Measurements from ENCODE around the gene DNAJC11.
"Not testable (repeated sequence)": the region's sequence is repeated elsewhere in the genome, so short reads cannot be mapped to it uniquely, and the experiment has no call there.

The DNAJC11 gene

DNA sequence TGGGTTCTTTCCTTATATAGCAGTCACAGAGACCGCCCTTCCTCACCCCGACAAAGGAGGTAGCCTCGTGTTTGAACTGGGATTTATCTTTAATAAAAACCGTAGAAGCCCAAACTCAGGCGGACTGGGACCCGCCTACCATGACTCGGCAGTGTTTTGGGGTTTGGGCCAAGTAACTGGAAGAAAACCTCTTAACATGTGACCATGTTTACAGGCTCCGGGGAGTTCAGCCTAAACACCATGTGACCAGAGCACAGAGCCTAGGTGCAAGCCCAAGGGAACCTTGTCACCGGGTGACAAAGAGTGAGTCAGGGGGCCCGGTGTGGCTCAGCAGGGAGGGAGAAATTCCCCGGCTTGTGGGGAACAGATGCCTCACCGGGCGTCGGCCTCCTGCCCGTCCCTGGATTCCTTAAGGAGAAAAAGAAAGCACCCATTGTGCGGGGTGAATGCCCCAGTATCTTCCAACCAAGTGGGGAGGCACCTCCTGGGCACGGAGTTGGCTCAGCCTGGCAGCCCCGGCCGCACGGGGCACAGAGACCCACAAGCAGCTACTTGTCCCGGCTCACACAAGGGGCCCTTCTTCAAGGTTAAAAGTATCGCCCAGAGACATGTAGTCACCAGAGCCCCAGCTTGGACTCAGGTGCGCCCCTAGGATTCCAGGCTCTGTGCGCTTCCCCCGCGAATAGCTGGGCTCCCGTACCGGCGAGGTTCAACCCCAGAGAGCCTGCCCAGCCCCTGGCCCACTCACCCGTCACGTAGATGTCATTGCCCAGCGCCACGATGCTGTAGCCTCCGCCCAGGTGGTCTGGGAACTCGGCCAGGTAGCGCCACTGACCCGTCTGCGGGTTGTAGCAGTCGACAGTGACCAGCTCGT, 100.3 kb downstream of the DNAJC11 start:
- H3K36me3 Mint-ChIP-seq (ENCODE audit: insufficient read depth): peaks cover 49% of the 10 kb centered on the region
- H3K4me1 Mint-ChIP-seq (ENCODE audit: low read depth in 2 of 2): peaks cover 26 to 39% of the 10 kb centered on the region in 2 donors
- ATAC-seq (replicated peaks) (peak; percentile 50), DNase-seq (peak; percentile 54 to 59 (median 59))
- H3K9me3 Mint-ChIP-seq: no peaks in the 10 kb centered on the region
- peak overlapping the region; percentile 94 to 96 for H3K4me3 Mint-ChIP-seq
- peak overlapping the region; percentile 92 to 98 for H3K27ac Mint-ChIP-seq
- H3K27me3 Mint-ChIP-seq: no peaks in the 10 kb centered on the region

DNA sequence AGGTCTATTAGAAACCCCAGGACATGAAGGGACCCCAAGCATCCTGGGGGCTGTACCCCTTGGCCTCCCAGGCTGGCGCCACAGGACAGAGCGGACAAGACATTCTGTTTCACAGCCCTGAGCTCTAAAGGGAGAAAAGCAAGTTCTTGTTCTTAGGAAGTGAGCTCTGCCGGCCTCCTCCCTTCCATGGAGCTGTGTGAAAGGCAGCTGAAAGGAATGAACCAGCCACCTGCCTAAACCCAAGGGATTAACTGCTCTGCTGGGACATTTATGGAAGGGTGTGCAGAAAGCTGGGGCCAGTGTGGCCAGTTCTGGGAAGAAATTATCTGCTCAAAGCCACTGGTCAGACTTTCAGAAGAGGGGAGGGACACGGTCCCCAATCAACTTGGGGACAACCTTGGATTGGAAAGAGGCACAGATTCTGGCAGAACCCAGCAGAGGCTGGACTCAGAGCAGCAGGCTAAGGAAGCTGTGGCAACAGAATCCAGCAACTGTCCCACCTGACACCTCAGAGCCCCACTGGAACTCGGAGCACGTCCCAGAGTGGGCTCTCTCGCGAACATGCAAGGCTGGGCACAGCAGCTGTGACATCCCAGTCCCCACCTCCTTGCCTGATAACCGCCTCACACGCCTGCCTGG, 101.1 kb downstream of the DNAJC11 start:
- Mint-ChIP-seq H3K4me1 (ENCODE audit: low read depth in 2 of 2) (peaks cover 34 to 44% of the 10 kb centered on the region in 2 donors), H3K9me3 (no peaks in the 10 kb centered on the region), H3K36me3 (ENCODE audit: insufficient read depth) (peaks cover 56% of the 10 kb centered on the region), H3K27ac (peak overlapping the region; percentile 92 to 98), H3K4me3 (peak overlapping the region; percentile 94 to 96), H3K27me3 (no peaks in the 10 kb centered on the region)
- no peak for ATAC-seq (replicated peaks)
- no peak for DNase-seq

DNA sequence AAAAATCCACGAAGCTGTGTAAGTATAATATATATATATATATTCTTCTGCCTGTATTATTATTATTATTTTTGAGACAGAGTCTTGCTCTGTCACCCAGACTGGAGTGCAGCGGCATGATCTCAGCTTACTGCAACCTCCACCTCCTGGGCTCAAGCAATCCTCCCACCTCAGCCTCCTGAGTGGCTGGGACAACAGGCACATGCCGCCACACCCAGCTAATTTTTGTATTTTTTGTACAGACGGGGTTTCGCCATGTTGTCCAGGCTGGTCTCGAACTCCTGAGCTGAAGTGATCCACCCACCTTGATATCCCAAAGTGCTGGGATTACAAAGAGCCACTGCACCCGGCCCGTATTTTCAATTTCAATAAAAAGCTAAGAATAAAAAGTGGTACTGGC, 101.6 kb downstream of the DNAJC11 start:
- Mint-ChIP-seq H3K4me3 (peak overlapping the region; percentile 94 to 96), H3K36me3 (ENCODE audit: insufficient read depth) (peaks cover 62% of the 10 kb centered on the region), H3K27ac (peak overlapping the region; percentile 92 to 98), H3K4me1 (ENCODE audit: low read depth in 2 of 2) (peaks cover 37 to 45% of the 10 kb centered on the region in 2 donors)
- DNase-seq; ATAC-seq (replicated peaks); H3K27me3 Mint-ChIP-seq; H3K9me3 Mint-ChIP-seq: not testable (repeated sequence)

DNA sequence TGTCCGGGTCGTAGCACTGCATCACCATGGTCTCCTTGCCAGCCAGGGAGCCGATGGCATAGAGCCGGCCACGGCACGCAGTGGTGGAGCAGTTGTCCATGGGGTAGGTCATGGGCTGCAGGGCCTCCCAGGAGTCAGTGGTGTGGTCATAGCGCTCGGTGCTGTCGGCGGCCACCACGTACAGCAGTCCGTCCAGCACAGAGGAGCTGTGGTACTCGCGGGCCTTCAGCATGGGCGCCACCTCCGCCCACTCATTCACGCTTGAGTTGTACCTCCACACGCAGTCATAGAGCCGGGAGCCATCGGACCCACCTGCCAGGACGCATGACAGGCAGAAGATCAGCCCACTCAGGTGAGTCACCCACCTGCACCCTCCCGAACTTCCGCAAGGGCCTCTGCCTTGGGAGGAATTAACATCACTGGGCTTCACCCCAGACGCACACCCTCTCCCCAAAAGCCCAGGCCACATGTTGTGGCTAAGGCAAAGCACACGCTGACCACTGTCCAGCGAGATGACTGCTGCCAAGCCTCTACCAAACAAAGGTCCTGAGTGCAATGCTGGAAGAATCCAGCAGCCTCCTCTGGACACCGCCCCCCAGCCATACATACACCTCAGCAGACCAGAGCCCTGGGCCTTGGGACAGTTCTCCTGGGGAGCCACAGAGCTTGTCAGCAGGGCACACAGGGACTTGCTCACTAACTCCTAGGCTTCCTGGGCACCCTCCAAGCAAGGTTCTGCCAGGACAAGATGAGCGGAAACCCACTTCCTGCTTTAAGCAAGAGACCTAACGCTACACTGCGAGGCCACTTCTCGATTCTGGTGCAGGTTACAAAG, 102.3 kb downstream of the DNAJC11 start:
- Mint-ChIP-seq H3K27ac (peak overlapping the region; percentile 92 to 98), H3K9me3 (no peaks in the 10 kb centered on the region), H3K27me3 (no peaks in the 10 kb centered on the region), H3K36me3 (ENCODE audit: insufficient read depth) (peaks cover 68% of the 10 kb centered on the region), H3K4me3 (peak overlapping the region; percentile 94 to 96), H3K4me1 (ENCODE audit: low read depth in 2 of 2) (peaks cover 37 to 45% of the 10 kb centered on the region in 2 donors)
- peak; percentile 12 for ATAC-seq (replicated peaks)
- DNase-seq: peak; percentile 33 to 45 (median 42)

DNA sequence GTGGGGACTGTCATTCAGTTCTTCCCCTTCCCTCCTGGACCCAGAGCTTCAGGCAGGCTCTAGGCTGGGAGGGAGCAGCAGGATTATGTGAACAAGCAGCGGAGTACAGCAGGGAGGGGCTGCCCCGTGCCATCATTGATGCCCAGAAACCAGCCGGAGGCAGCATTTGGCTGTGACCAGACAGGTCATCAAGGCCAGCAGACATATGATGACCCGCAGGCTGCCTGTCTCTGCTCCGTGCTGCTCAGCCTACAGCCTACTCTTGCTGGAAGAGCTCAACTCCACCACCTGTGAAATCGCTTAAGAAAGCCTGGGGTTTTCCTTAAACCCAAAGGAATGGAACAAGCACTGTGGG, 103.9 kb downstream of the DNAJC11 start:
- peaks cover 71% of the 10 kb centered on the region for H3K36me3 Mint-ChIP-seq (ENCODE audit: insufficient read depth)

DNA sequence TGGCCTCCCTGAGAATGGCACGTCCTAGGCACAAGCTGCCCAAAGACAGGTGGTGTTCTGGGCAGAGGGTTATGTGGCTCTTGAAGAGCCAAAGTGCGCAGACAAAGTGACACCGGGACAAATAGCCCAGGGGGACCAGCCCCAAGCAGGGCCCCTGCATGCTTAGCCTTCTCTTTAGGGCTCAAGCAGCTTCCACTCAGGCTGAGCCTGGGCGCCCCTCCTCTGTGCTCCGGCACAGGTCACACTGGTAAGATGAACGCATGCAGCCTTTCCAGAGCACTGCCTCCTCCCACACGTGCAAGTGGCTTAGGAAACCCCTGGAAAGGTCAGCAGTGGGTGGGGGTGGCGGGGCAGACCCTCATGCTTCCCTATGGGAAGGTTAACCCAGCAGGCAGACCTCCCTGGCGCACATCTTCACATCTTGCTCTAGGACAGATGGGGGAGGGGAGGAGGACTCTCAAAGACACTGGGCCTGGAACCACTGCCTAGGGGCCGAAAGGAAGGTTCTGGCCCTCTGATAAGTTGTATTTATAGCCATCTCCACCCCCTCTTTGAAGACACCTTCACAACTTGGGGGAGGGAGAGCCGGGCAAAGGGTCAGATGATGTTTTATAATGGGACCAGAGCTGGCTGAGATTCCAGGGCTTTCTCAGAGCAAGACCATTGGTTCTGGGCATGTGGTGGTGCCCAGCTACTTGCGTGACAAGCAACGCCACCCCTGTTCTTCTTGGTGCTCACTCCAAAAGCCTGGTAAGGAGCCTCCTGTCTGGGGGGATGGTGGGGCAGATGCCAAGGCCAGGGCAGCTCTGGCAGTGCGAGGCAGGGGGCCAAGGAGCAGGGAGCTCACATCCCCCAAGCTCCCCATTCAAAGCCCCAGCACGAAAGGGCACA, 104.5 kb downstream of the DNAJC11 start:
- peaks cover 34 to 37% of the 10 kb centered on the region in 2 donors for H3K4me1 Mint-ChIP-seq (ENCODE audit: low read depth in 2 of 2)
- H3K27ac Mint-ChIP-seq: peak overlapping the region in 1 of 2 donors; percentile 66
- no peaks in the 10 kb centered on the region for H3K9me3 Mint-ChIP-seq
- DNase-seq (no peak), ATAC-seq (replicated peaks) (no peak)
- no peak overlapping the region for H3K4me3 Mint-ChIP-seq
- H3K27me3 Mint-ChIP-seq: no peaks in the 10 kb centered on the region
- peaks cover 71% of the 10 kb centered on the region for H3K36me3 Mint-ChIP-seq (ENCODE audit: insufficient read depth)

More for the DNA sequence above, 103.9 kb downstream of the DNAJC11 start:
- no peaks in the 10 kb centered on the region for H3K9me3 Mint-ChIP-seq
- H3K4me3 Mint-ChIP-seq: no peak overlapping the region
- H3K27ac Mint-ChIP-seq: peak overlapping the region in 1 of 2 donors; percentile 66
- DNase-seq (no peak), ATAC-seq (replicated peaks) (no peak)
- peaks cover 34 to 37% of the 10 kb centered on the region in 2 donors for H3K4me1 Mint-ChIP-seq (ENCODE audit: low read depth in 2 of 2)
- H3K27me3 Mint-ChIP-seq: no peaks in the 10 kb centered on the region

DNA sequence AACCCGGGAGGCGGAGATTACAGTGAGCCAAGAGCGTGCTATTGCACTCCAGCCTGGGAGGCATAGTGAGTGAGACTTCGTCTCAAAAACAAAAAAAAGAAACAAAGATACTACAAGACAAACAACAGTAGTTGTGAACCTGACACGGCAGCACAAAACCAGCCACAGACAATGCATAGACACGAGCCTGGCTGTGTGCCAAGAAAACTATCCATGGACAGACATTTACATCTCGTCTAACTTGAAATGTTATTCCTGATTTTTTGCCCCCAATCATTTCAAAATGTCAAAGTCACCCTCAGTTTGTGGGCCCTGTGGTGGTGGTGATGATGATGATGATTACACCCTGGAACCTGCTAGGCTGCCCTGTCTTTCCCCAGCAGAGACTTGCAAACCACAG, 105.3 kb downstream of the DNAJC11 start:
- Mint-ChIP-seq H3K27me3 (no peaks in the 10 kb centered on the region), H3K36me3 (ENCODE audit: insufficient read depth) (peaks cover 67% of the 10 kb centered on the region), H3K9me3 (no peaks in the 10 kb centered on the region), H3K27ac (peak overlapping the region; percentile 22 to 66), H3K4me1 (ENCODE audit: low read depth in 2 of 2) (peaks cover 35 to 37% of the 10 kb centered on the region in 2 donors), H3K4me3 (no peak overlapping the region)
- ATAC-seq (replicated peaks) (no peak), DNase-seq (no peak)

DNA sequence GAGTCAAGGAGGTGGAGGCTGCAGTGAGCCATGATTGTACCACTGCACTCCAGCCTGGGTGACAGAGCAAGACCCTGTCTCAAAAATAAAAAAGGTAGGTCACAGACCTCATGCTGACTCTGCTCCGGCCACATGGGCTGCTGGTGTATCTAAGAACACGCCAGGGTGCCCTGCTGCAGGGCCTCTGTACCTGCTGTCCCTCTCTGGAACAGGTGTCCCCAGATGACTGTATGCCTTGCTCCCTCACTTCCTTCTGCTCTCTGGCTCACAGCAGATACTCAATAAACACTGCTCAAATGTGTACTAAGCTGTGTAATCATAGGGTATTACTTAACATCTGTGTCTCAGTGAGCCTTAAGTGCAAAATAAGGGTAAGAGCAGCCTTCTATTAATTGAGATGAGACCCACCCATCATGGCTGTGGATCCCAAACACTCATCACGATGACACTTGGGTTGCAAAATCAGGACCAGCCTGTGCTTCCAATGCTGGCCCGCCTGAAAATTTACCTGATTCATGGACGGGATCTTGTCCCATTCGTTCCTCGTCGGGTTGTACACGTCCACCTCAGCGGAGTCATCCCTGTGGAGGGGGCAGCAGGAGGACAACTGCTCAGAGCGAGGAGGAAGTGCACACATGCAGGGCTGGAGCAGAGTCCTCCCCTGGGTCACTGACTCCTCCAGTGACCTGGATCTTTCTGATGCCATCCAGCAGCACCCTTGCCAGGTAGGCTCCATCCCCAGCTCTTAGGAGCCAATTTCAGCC, 106.5 kb downstream of the DNAJC11 start:
- no peak for ATAC-seq (replicated peaks)
- Mint-ChIP-seq H3K9me3 (no peaks in the 10 kb centered on the region), H3K27me3 (no peaks in the 10 kb centered on the region), H3K4me1 (ENCODE audit: low read depth in 2 of 2) (peaks cover 30 to 31% of the 10 kb centered on the region in 2 donors), H3K36me3 (ENCODE audit: insufficient read depth) (peaks cover 72% of the 10 kb centered on the region), H3K4me3 (no peak overlapping the region), H3K27ac (peak overlapping the region; percentile 62 to 66)
- DNase-seq: no peak

DNA sequence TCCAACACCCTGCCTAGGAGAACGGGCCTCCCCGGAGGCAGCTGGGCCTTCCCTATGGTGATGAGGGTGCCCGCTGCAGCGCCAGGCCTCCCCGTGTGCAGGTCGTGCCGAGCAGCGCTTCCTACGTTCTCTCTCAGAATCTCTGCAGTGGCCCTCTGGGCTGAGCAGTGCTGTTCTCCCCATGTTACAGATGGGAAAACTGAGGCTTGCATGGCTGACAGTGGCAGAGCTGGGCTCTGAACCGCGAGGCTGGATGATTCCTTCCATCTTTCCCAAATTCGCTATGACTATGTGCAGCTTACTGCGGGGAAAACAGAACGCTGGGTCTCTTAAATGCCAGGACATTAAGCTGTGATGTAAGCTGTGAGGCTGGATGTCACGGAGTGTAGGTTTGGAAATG, 107.8 kb downstream of the DNAJC11 start:
- no peak for DNase-seq
- Mint-ChIP-seq H3K4me1 (ENCODE audit: low read depth in 2 of 2) (peaks cover 20 to 23% of the 10 kb centered on the region in 2 donors), H3K4me3 (no peak overlapping the region), H3K9me3 (no peaks in the 10 kb centered on the region), H3K36me3 (ENCODE audit: insufficient read depth) (peaks cover 72% of the 10 kb centered on the region), H3K27ac (peak overlapping the region in 1 of 2 donors; percentile 20), H3K27me3 (no peaks in the 10 kb centered on the region)
- ATAC-seq (replicated peaks): no peak

DNA sequence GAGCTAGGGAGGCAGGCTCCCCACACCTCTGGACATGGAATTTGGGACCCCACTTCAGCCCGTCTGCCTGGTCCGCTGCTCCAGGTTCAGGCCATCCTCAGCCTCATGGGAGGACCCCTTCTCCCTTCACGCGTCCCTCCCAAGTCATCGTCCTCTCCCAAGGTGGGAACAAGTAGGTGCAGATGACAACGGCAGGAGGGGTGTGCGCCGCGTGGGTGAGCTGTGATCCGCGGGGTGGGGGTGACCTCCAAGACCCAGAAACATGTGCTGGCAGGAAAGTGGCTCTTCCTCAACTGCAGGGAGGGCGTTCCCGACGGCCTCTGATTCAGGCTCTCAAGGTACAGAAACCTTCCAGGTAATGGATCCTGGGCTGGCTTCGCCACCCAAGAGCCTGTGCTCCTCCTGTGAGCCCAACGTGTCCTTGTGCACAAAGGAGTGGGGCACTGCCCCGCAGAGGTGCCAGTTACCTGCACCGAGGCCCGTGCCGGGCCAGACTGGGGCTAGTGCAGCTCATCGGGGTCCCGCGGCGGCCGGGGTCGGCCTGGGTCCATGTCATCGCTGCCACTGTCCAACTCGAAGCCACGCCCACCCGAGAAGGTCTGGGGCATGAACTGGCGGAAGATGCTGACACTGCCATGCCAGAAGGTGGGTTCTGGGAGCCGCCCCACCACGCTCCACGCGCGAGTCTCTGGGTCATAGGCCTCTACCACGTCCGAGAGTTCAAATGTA, 108.6 kb downstream of the DNAJC11 start:
- H3K36me3 Mint-ChIP-seq (ENCODE audit: insufficient read depth): peaks cover 68% of the 10 kb centered on the region
- no peaks in the 10 kb centered on the region for H3K9me3 Mint-ChIP-seq
- peak overlapping the region in 1 of 2 donors; percentile 20 for H3K27ac Mint-ChIP-seq
- H3K27me3 Mint-ChIP-seq: no peaks in the 10 kb centered on the region
- DNase-seq (no peak), ATAC-seq (replicated peaks) (no peak)
- no peak overlapping the region for H3K4me3 Mint-ChIP-seq
- H3K4me1 Mint-ChIP-seq (ENCODE audit: low read depth in 2 of 2): peaks cover 20 to 23% of the 10 kb centered on the region in 2 donors

DNA sequence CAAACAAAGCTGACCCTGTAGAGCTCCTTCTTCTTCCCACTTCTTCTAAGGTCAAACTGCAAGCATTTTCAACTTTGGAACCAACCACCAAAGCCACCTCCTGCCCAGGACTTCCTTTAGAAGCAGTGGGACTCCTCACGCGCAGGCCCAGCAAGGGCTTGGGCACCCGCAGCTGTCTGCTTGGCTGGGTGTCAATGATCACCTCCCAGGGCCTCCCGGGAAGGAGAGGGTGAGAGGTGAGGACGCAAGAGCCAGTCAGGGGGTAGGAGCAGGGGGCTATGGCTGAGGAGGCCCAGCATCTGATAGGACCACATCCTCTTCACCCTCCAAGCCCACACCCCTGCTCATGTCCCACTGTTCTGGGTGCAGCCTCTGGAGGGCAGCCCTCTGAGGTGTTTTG, 109.2 kb downstream of the DNAJC11 start:
- Mint-ChIP-seq H3K36me3 (ENCODE audit: insufficient read depth) (peaks cover 67% of the 10 kb centered on the region), H3K27ac (no peak overlapping the region), H3K4me3 (no peak overlapping the region), H3K9me3 (no peaks in the 10 kb centered on the region), H3K27me3 (no peaks in the 10 kb centered on the region), H3K4me1 (ENCODE audit: low read depth in 2 of 2) (peaks cover 20 to 21% of the 10 kb centered on the region in 2 donors)
- no peak for DNase-seq
- ATAC-seq (replicated peaks): no peak
